ENCODE measurements around the gene KNTC1.

DNA sequence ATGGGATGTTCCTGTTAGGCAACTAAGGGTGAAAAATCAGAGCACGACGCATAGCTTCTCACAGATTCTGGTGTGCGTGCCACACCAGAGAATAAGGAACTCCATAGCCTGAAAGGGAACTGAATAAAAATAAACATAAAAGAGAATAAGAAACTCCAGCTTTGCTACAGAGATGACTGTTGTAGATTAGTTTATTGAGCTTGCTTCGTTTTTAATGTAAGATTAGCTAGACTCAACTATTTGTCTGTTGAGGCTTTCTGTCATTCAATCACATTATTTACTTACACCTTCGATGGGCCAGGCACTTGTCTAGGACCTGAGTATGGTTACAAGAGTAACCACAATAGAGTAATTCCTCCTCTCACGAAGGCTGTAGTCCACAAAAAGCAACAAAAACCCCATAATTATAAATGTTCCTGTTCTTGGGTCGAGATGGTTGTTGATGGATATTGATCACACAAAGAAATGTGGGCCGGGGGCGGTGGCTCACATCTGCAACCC lies 25.5 kb upstream of the KNTC1 start:
- TF ChIP-seq POLR2A (IDR thresholded peaks at IDR 0.05): no peak
- TF ChIP-seq, protein P1, sequence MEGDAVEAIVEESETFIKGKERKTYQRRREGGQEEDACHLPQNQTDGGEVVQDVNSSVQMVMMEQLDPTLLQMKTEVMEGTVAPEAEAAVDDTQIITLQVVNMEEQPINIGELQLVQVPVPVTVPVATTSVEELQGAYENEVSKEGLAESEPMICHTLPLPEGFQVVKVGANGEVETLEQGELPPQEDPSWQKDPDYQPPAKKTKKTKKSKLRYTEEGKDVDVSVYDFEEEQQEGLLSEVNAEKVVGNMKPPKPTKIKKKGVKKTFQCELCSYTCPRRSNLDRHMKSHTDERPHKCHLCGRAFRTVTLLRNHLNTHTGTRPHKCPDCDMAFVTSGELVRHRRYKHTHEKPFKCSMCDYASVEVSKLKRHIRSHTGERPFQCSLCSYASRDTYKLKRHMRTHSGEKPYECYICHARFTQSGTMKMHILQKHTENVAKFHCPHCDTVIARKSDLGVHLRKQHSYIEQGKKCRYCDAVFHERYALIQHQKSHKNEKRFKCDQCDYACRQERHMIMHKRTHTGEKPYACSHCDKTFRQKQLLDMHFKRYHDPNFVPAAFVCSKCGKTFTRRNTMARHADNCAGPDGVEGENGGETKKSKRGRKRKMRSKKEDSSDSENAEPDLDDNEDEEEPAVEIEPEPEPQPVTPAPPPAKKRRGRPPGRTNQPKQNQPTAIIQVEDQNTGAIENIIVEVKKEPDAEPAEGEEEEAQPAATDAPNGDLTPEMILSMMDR (IDR thresholded peaks at IDR 0.05): no peak

Measured in heart left ventricle (tissue), 13 donors.